ENCODE measurements around the gene PRR11. TPM values are rescaled to one million over a fixed set of nuclear protein-coding genes. Genes with fewer than 3 reads are reported as not detected.
"Not testable (repeated sequence)": the region's sequence is repeated elsewhere in the genome, so short reads cannot be mapped to it uniquely, and the experiment has no call there.

PRR11 gene
- total RNA-seq, 1 experiment from 2014 or later, result 44.1 TPM

GRCh38 chr17:59202320-59202719, 46.8 kb downstream of the PRR11 start:
- no peak for DNase-seq (ENCODE audit: low read depth)

- DNase-seq (ENCODE audit: low read depth), result no peak
These were observed 63.8 kb downstream of the PRR11 start for GRCh38 chr17:59219370-59219769.

GRCh38 chr17:59219992-59220327, 64.4 kb downstream of the PRR11 start:
- no peak for DNase-seq (ENCODE audit: low read depth)

- peak; percentile 92 for DNase-seq (ENCODE audit: low read depth)
These were observed 65.0 kb downstream of the PRR11 start, which contains the start of gene GDPD1 for GRCh38 chr17:59220328-59221158. Gene GDPD1, plus strand, starts transcription at chr17:59220511. Its CDS starts 99 bp downstream, at chr17:59220610.

- DNase-seq (ENCODE audit: low read depth), result no peak
These were observed 65.8 kb downstream of the PRR11 start for GRCh38 chr17:59221159-59221847.

- no peak for DNase-seq (ENCODE audit: low read depth)
These were observed 68.3 kb downstream of the PRR11 start for GRCh38 chr17:59223813-59224212.

- DNase-seq (ENCODE audit: low read depth), result not testable (repeated sequence)
These were observed 73.0 kb downstream of the PRR11 start for GRCh38 chr17:59228588-59228987.

GRCh38 chr17:59230764-59231163, 75.2 kb downstream of the PRR11 start:
- no peak for DNase-seq (ENCODE audit: low read depth)

- no peak for DNase-seq (ENCODE audit: low read depth)
These were observed 79.1 kb downstream of the PRR11 start for GRCh38 chr17:59234631-59235030.

- no peak for DNase-seq (ENCODE audit: low read depth)
These were observed 83.4 kb downstream of the PRR11 start for GRCh38 chr17:59238906-59239305.

GRCh38 chr17:59244081-59244480, 88.5 kb downstream of the PRR11 start:
- no peak for DNase-seq (ENCODE audit: low read depth)

Small RNA genes lying within 50 kb of the gene (small RNA-seq; reads per million reads assigned to genes)
- gene MIR301A (8.7 reads per million, percentile 91 among the genes with 10 or more reads in this experiment), gene MIR454 (4.5 reads per million, percentile 88 among the genes with 10 or more reads in this experiment), gene RNU2-58P (0.43 reads per million, percentile 49 among the genes with 10 or more reads in this experiment)

Other genes with a start within 250 kb of the PRR11 start
- gene TRIM37, start 48.9 kb upstream of the PRR11 start, total RNA-seq (2014; rRNA removed; shearing (Covaris generic)), result 23.4 and 28.2 TPM in 2 replicates
- gene SKA2, start 560 bp upstream of the PRR11 start, total RNA-seq (2014; rRNA removed; shearing (Covaris generic)), result 109 and 123 TPM in 2 replicates
- 22.1 and 22.2 TPM in 2 replicates for gene SMG8, start 54.3 kb downstream of the PRR11 start, total RNA-seq (2014; rRNA removed; shearing (Covaris generic))
- gene GDPD1, start 64.8 kb downstream of the PRR11 start, total RNA-seq (2014; rRNA removed; shearing (Covaris generic)), result 0.77 and 1.5 TPM in 2 replicates
- 0.60 and 1.1 TPM in 2 replicates for gene YPEL2, start 175.9 kb downstream of the PRR11 start, total RNA-seq (2014; rRNA removed; shearing (Covaris generic))